CD4-positive, CD25-positive, alpha-beta regulatory T cell (primary cell): Measurements from ENCODE around the gene NAGPA. TPM values are rescaled to one million over a fixed set of nuclear protein-coding genes. Genes with fewer than 3 reads are reported as not detected.

Experiments
- ATAC-seq, 2 donors: fragments of 150-1000 bp; cut with Tn5 transposase; one replicate each; pipeline ENCODE4 v1.10.0; 2021; ENCODE audit warnings: low read depth in 2 of 2, moderate number of reproducible peaks in 2 of 2, moderate library complexity in 1 of 2
- DNase-seq, 3 donors: peaks; one replicate each; pipeline versions ENCODE4 v3.0.0 to v3.0.0-alpha.2; 2012 to 2022; ENCODE audit warnings: mixed read lengths in 1 of 3
- H3K27ac ChIP-seq: one replicate; pipeline ENCODE4 v1.7.0; 2013; ENCODE audit warnings: mild to moderate bottlenecking, low read length; ENCODE audit not compliant: insufficient read depth, poor library complexity, severe bottlenecking
- H3K27me3 ChIP-seq: one replicate; pipeline ENCODE4 v1.7.0; 2013; ENCODE audit warnings: low read length; ENCODE audit not compliant: control insufficient read depth, insufficient read depth
- H3K36me3 ChIP-seq: one replicate; pipeline ENCODE4 v1.7.0; 2013; ENCODE audit warnings: mild to moderate bottlenecking, low read length, moderate library complexity; ENCODE audit not compliant: control insufficient read depth, insufficient read depth
- H3K4me1 ChIP-seq: 2 replicates; pipeline ENCODE4 v1.7.0; 2013; ENCODE audit warnings: mild to moderate bottlenecking, low read length; ENCODE audit not compliant: insufficient read depth, control insufficient read depth, poor library complexity, severe bottlenecking
- H3K4me3 ChIP-seq: one replicate; pipeline ENCODE4 v1.7.0; 2013; ENCODE audit warnings: low read depth, mild to moderate bottlenecking, low read length, moderate library complexity
- H3K9me3 ChIP-seq, 2 experiments: 1 replicate in 1 of 2; 2 replicates in 1 of 2; pipeline ENCODE4 v1.7.0; 2013; ENCODE audit warnings: low read length in 2 of 2, mild to moderate bottlenecking in 1 of 2, moderate library complexity in 1 of 2; ENCODE audit not compliant: control insufficient read depth in 2 of 2
- H3K27ac Mint-ChIP-seq, 3 donors: one replicate each; pipeline ENCODE4 v1.8.0; 2020 to 2022; ENCODE audit warnings: mild to moderate bottlenecking in 3 of 3, mixed read lengths in 3 of 3, moderate library complexity in 2 of 3
- H3K27me3 Mint-ChIP-seq: one replicate; pipeline ENCODE4 v1.8.0; 2022; ENCODE audit warnings: mild to moderate bottlenecking, mixed read lengths
- H3K36me3 Mint-ChIP-seq: one replicate; pipeline ENCODE4 v1.8.0; 2020; ENCODE audit warnings: mixed read lengths
- H3K4me1 Mint-ChIP-seq, 4 donors: one replicate each; pipeline ENCODE4 v1.8.0; 2020 to 2022; ENCODE audit warnings: mixed read lengths in 4 of 4, mild to moderate bottlenecking in 1 of 4
- H3K4me3 Mint-ChIP-seq, 4 donors: one replicate each; pipeline ENCODE4 v1.8.0; 2020 to 2022; ENCODE audit warnings: mild to moderate bottlenecking in 4 of 4, mixed read lengths in 4 of 4, moderate library complexity in 3 of 4
- H3K9me3 Mint-ChIP-seq, 7 donors: one replicate each; pipeline ENCODE4 v1.8.0; 2020 to 2022; ENCODE audit warnings: mixed read lengths in 7 of 7, mild to moderate bottlenecking in 3 of 7, moderate library complexity in 2 of 7
- polyA plus RNA-seq, 4 donors: library from polyadenylated mRNA; unstranded; fragments of 300-500 nt; fragmentation: Illumina TruSeq; gene quantifications; one replicate each; pipeline ENCODE4 v1.2.3, GENCODE V29; 2021
- total RNA-seq: library from RNA; stranded (reverse); gene quantifications from one replicate; pipeline ENCODE4 v1.2.3, GENCODE V29; 2022

NAGPA gene
- total and polyA plus RNA-seq, 5 donors from 2014 or later = 23.7 to 37.5 (median 33.0) TPM

DNA sequence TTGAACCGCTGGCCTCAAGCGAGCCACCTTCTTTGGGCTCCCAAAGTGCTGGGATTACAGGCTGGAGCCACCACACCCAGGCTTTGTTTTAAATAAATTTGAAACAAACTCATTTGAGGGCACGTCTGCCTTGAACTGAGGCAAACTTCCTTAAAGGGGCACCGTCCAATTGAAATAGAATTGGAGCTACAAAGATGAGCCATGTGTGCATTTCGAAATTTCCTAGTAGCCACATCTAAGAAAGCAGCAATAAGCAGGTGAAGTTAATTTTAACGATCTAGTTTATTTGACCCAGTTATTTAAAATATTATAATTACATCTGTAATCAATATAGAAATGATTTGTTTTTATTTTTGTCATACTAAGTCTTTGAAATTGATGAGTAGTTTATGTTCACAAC, 32.8 kb upstream of the NAGPA start:
- Histone ChIP-seq H3K27me3 (no peaks in the 10 kb centered on the region), H3K9me3 (no peaks in the 10 kb centered on the region), H3K4me1 (peaks cover 6% of the 10 kb centered on the region), H3K27ac (no peak overlapping the region), H3K4me3 (no peak overlapping the region), H3K36me3 (no peaks in the 10 kb centered on the region)
- ATAC-seq = no peak
- Mint-ChIP-seq H3K9me3 (no peaks in the 10 kb centered on the region), H3K4me1 (peaks cover 2 to 11% (median 5%) of the 10 kb centered on the region in 4 donors), H3K36me3 (peaks cover 3% of the 10 kb centered on the region), H3K4me3 (no peak overlapping the region), H3K27ac (no peak overlapping the region), H3K27me3 (peaks cover 15% of the 10 kb centered on the region)
- no peak for DNase-seq

DNA sequence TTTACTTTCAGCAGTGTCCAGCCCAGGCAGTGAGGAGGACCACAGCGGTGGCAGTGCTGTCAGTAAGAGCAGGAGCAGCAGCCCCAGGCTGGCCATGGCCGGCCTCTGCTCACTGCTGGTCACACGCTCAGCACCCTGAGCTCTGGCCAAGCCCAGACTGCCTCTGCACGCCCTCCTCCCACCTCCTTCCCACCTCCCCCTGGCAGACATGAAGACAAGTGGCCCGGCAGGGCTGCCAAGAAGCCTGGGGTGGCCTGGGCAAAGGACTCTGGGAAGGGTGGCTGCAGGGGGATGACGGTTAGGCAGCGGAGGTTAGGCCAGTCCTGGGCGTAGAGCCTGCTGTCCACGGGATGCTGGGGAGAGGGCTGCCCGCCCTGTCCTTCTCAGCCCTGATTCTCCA, 32.1 kb upstream of the NAGPA start, which contains the start of gene C16orf89:
TSS of gene C16orf89 (minus strand) at position 144 of the 400 bp plus-strand sequence. CDS start at position 96, 48 bp downstream.
- Histone ChIP-seq H3K27ac (no peak within 1 kb of the TSS), H3K27me3 (no peaks in the 10 kb centered on the region), H3K9me3 (no peaks in the 10 kb centered on the region), H3K4me1 (no peaks in the 10 kb centered on the region), H3K36me3 (no peaks in the 10 kb centered on the region), H3K4me3 (no peak within 1 kb of the TSS)
- ATAC-seq (no peak), DNase-seq (no peak)
- Mint-ChIP-seq H3K27ac (no peak within 1 kb of the TSS), H3K4me3 (no peak within 1 kb of the TSS), H3K36me3 (peaks cover 3% of the 10 kb centered on the region), H3K27me3 (peaks cover 14% of the 10 kb centered on the region), H3K4me1 (peaks cover 0 to 4% (median 2%) of the 10 kb centered on the region in 4 donors), H3K9me3 (no peaks in the 10 kb centered on the region)

DNA sequence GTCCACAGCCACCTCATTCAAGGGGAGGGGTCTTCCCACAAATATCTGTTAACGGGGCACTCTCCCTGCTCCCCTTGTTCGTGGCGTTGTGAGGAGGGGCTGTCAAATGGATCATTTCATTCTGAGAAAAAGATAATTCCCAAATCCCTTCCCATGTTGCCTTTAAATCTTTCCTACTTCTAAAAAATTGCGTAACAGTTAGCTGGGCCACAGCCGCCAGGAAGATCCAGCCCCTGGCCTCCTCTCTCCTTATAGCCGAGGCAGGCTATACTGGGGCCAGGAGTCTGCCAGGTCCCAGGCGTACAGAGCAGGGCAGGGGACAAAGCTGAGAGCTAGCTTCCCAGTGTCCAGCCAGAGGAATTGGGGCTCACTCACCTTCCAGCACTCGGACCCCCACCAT, 31.6 kb upstream of the NAGPA start:
- Histone ChIP-seq H3K4me3 (no peak overlapping the region), H3K27me3 (no peaks in the 10 kb centered on the region), H3K27ac (no peak overlapping the region), H3K36me3 (no peaks in the 10 kb centered on the region), H3K9me3 (no peaks in the 10 kb centered on the region), H3K4me1 (no peaks in the 10 kb centered on the region)
- Mint-ChIP-seq H3K27me3 (peaks cover 9% of the 10 kb centered on the region), H3K36me3 (peaks cover 3% of the 10 kb centered on the region), H3K9me3 (no peaks in the 10 kb centered on the region), H3K4me1 (peaks cover 0 to 3% (median 0%) of the 10 kb centered on the region in 4 donors), H3K27ac (no peak overlapping the region), H3K4me3 (no peak overlapping the region)
- DNase-seq (no peak), ATAC-seq (no peak)

DNA sequence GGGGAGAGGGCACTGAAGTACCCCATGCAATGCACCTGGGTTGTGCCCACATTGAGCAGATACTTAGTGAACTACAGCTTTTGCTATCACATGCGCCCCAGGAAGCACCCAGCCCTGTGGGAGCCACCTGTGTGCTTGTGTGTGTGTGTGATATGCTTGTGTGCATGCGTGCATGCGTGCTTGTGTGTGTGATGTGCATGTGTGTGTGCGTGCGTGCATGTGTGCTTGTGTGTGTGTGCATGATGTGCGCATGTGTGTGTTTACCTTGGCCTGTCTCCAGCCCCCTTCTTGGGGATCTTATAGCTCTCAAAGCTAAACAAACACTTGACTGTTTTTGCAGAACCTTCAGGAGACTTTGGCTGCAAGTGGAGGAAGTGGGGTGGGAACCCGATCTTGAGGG, 31.2 kb upstream of the NAGPA start:
- peaks cover 3% of the 10 kb centered on the region for H3K36me3 Mint-ChIP-seq
- no peak overlapping the region for H3K4me3 ChIP-seq
- peaks cover 7% of the 10 kb centered on the region for H3K27me3 Mint-ChIP-seq
- no peak overlapping the region for H3K27ac Mint-ChIP-seq
- no peaks in the 10 kb centered on the region for H3K27me3 ChIP-seq
- no peaks in the 10 kb centered on the region for H3K4me1 ChIP-seq
- no peaks in the 10 kb centered on the region for H3K9me3 Mint-ChIP-seq
- ATAC-seq (no peak), DNase-seq (no peak)
- H3K27ac ChIP-seq = no peak overlapping the region
- H3K9me3 ChIP-seq = no peaks in the 10 kb centered on the region
- H3K36me3 ChIP-seq = no peaks in the 10 kb centered on the region
- H3K4me3 Mint-ChIP-seq = no peak overlapping the region
- peaks cover 0 to 3% (median 0%) of the 10 kb centered on the region in 4 donors for H3K4me1 Mint-ChIP-seq

DNA sequence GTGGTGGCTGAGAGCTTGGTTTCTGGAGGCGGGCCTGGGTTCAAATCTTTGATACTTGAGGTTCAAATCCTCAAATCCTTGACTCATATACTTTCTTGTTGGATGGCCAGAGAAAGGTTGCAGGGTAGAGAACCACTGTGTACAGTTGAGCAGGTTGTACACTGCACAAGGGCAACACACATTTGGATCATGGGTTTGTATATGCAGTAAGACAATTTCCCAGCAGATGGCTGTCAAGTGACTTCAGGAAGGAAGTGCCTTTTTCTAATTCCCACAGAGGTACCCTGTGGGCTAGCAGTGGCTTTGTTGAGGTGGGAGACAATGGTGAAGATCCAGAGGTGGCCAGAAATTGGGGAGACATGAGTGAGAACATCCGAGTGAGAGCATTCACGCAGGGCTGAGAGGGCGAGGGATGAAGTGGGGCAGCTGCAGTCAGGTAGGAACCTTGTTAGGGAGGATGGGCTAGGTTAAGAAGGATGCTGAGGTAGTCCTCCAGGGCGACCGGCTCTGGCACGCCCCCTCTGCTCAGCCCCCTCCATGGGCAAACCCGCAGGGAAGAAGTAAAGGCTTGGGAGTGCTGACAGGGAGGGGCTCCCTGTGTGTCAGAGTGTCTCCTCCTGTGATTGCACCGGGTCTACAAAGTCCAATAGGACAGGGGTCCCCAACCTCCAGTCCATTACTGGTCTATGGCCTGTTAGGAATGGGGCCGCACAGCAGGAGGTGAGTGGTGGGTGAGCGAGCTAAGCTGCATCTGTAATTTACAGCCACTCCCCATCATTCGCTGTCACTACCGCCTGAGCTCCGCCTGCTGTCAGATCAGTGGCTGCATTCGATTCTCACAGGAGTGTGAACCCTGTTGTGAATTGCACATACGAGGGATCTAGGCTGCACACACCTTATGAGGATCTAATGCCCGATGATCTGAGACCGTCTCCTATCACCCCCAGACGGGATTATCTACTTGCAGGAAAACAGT, 29.3 kb upstream of the NAGPA start:
- H3K4me3 ChIP-seq = no peak overlapping the region
- H3K27ac ChIP-seq = no peak overlapping the region
- ATAC-seq (no peak), DNase-seq (no peak)
- peaks cover 3% of the 10 kb centered on the region for H3K36me3 Mint-ChIP-seq
- H3K27me3 ChIP-seq = no peaks in the 10 kb centered on the region
- H3K27ac Mint-ChIP-seq = no peak overlapping the region
- H3K9me3 Mint-ChIP-seq = no peaks in the 10 kb centered on the region
- no peaks in the 10 kb centered on the region for H3K9me3 ChIP-seq
- H3K36me3 ChIP-seq = no peaks in the 10 kb centered on the region
- peaks cover 0 to 3% (median 0%) of the 10 kb centered on the region in 4 donors for H3K4me1 Mint-ChIP-seq
- H3K27me3 Mint-ChIP-seq = peaks cover 7% of the 10 kb centered on the region
- no peak overlapping the region for H3K4me3 Mint-ChIP-seq
- no peaks in the 10 kb centered on the region for H3K4me1 ChIP-seq

DNA sequence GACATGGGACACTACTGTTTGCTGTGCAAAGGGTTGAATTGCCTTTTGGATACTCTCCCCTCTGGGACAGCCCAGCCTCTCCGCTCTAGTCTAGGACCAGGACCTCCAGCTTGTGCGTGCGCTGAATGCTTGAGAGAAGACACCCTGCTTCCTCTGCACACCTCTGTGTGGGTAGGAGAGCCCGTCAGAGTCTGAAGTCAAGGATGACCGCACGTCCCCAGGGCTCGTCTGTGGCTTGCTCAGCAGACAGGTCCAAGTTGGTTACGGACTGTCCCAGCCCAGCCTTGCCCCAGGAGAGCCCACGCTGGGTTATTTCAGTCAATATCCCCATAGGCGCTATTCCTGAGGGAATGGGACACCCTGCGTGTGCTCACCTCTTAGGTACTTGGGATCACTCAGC, 28.3 kb upstream of the NAGPA start:
- no peak overlapping the region for H3K27ac Mint-ChIP-seq

DNA sequence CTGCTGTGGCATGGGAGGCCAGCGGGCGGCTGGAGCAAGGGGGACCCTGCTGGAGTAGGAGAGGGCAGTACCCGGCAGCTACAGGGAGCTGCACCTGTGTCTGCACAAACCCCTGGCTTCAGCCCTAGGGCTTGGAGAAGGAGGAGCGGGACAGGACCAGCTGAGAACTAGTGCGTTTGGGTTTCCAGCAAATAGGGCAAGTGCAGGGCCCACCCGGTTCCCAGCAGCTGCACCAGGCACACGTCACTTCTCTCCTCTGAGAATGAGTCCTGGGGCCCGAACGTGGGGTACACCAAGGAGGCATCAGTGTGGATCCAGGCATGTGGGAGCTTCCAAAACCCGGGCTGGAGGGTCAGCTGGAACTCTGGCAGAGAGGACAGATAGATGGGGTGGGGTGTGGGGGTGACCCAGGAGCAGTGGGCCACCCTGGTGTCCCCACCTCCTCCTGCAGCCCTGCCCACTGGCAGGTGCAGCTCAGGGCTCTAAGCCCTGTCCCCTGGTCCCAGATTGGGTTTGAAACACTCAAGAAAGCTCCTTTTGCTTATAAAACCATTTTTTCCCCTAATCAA, 26.4 kb upstream of the NAGPA start:
- ATAC-seq = no peak

More for the DNA sequence above, 28.3 kb upstream of the NAGPA start:
- no peak overlapping the region for H3K27ac ChIP-seq
- Mint-ChIP-seq H3K27me3 (peaks cover 7% of the 10 kb centered on the region), H3K9me3 (no peaks in the 10 kb centered on the region), H3K36me3 (peaks cover 3% of the 10 kb centered on the region), H3K4me3 (no peak overlapping the region), H3K4me1 (peaks cover 0 to 3% (median 0%) of the 10 kb centered on the region in 4 donors)
- no peaks in the 10 kb centered on the region for H3K36me3 ChIP-seq
- DNase-seq = no peak
- H3K4me3 ChIP-seq = no peak overlapping the region
- no peaks in the 10 kb centered on the region for H3K9me3 ChIP-seq
- H3K27me3 ChIP-seq = no peaks in the 10 kb centered on the region
- ATAC-seq = no peak
- no peaks in the 10 kb centered on the region for H3K4me1 ChIP-seq

More for the DNA sequence above, 26.4 kb upstream of the NAGPA start:
- Histone ChIP-seq H3K27ac (no peak overlapping the region), H3K4me1 (no peaks in the 10 kb centered on the region), H3K9me3 (no peaks in the 10 kb centered on the region), H3K27me3 (no peaks in the 10 kb centered on the region), H3K4me3 (no peak overlapping the region), H3K36me3 (no peaks in the 10 kb centered on the region)
- Mint-ChIP-seq H3K4me1 (peaks cover 0 to 3% (median 0%) of the 10 kb centered on the region in 4 donors), H3K27ac (no peak overlapping the region), H3K27me3 (no peaks in the 10 kb centered on the region), H3K9me3 (no peaks in the 10 kb centered on the region), H3K4me3 (no peak overlapping the region), H3K36me3 (peaks cover 3% of the 10 kb centered on the region)
- DNase-seq = no peak
